Fibroblast of mammary gland (primary cell): ENCODE data around the gene TWF2.

Source experiments
- DNase-seq: peaks from one replicate; pipeline ENCODE4 v3.0.0-alpha.2; 2010; ENCODE audit warnings: low read depth
- H3K4me3 ChIP-seq: 2 replicates; pipeline ENCODE4 v1.5.1; 2011; ENCODE audit warnings: low read depth, mild to moderate bottlenecking, low read length, moderate library complexity; ENCODE audit not compliant: control insufficient read depth
- TF ChIP-seq, protein P1 (sequence below): conservative IDR thresholded peaks from 2 replicates; pipeline ENCODE4 v1.5.1; 2011; ENCODE audit warnings: low read depth, low read length, inconsistent platforms; ENCODE audit not compliant: control insufficient read depth, insufficient read depth

Gene TWF2

DNA sequence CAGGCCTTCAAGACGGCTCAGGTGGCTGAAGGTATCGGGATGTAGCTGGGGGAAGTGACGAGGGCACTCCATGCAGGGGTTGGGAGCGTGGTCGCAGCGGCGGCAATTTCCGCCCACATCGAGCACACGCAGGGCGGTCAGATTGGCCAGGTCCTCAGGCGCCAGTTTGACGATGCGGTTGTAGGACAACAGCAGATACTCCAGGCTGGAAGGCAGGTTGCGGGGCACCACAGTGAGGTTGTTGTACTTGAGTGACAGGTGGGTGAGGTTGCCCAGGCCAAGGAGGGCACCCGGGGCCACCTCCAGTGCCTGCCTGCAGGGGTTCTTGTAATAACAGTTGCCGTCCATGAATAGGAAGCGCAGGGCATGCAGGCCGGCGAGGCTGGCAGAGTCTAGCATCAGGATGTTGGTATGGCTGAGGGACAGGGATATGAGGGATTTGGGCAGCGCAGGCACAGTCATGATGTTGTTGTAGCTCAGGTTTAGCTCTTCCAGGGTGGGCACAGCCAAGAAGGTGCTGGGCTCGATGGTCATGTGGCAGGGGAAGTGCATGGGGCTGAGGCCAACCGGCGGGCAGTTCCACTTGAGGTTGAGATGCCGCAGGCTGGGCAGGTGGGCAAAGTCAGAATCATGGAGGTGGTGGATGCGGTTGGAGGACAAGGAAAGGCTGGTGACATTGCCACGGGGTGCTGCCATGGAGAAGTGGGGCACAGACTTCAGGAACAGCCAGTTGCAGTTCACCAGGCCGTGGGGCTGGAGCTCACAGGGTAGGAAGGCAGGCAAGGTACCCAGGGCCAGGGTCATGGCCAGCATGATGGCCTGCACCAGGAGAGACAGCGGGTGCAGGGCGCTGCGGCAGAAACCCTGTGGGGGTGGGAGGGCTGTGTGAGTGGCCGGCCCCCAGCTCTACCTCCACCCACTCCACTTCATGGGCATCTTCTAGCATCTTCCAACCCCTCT lies 15.2 kb downstream of the TWF2 start:
- no peak overlapping the region for H3K4me3 ChIP-seq
- TF ChIP-seq, protein P1, sequence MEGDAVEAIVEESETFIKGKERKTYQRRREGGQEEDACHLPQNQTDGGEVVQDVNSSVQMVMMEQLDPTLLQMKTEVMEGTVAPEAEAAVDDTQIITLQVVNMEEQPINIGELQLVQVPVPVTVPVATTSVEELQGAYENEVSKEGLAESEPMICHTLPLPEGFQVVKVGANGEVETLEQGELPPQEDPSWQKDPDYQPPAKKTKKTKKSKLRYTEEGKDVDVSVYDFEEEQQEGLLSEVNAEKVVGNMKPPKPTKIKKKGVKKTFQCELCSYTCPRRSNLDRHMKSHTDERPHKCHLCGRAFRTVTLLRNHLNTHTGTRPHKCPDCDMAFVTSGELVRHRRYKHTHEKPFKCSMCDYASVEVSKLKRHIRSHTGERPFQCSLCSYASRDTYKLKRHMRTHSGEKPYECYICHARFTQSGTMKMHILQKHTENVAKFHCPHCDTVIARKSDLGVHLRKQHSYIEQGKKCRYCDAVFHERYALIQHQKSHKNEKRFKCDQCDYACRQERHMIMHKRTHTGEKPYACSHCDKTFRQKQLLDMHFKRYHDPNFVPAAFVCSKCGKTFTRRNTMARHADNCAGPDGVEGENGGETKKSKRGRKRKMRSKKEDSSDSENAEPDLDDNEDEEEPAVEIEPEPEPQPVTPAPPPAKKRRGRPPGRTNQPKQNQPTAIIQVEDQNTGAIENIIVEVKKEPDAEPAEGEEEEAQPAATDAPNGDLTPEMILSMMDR, result no peak
- no peak for DNase-seq

DNA sequence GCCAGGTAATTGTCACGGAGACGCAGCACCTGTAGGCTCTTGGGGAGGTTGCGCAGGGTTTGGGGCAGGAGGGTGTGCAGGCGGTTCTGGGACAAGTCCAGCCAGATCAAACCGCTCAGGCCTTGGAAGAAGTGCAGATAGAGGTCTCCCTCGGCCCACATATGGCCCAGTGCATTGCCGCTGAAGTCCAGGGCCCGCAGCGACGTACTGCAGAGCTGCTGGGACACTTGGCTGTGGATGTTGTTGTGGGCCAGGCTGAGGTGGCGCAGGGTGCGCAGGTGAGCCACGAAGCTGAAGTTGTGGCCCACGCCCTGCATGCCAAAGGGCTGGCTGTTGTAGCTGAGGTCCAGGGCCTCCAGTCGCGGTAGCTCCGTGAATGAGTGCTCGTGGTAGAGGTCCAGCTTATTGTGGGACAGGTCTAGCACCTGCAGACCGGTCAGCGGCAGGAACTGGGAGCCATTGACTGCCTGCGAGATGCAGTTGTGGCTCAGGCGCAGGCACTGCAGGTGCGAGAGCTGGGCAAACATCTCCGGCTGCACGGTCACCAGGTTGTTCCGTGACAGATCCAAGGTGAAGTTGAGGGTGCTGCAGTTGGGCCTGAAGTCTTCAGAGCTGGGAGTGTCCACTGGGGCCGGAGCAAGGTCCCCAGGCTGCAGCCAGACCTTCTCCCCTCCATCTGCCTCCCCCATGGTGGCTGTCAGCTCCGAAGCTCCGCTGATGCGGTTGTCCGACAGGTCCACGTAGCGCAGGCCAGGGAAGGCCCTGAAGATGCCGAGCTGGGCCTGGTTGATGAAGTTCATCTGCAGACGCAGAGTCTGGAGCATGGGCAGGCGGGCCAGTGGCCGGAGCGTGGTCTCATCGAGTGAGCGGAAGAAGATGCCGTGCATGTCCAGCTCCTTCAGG lies 16.4 kb downstream of the TWF2 start:
- H3K4me3 ChIP-seq, result no peak overlapping the region
- TF ChIP-seq, protein P1, result no peak
- DNase-seq, result no peak

DNA sequence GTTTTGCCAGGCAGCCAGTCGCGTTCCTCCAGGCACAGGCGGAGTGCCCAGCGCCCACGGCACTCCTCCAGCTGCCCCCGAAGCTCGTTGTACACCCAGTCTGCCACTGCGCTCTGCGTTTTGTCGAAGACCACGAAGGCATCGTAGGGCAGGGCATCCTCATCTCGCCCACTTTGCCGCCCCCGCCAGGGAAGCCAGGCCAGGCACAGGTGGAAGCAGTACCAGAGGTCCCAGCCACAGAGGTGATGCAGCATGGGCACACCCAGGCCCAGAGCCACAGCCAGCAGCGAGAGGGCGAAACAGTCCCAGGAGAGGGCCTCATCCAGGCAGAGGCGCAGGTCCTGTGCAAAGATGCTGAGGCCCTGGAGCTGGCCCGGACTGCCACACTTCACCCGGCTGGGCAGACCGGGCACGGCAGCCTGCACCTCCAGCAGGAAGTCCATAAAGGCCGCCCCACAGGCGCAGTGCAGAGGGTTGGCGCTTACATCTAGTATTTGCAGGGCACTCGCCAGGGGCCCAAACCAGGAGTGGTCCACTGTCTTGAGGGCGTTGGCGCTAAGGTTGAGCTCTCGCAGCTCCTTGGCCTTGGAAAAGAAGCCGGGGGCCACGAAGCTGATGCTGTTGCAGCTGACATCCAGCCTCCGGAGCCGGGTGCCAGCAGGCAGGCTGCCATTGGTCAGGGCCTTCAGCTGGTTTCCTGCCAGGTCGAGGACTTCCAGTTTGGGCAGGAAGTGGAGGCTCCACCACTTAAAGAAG lies 17.2 kb downstream of the TWF2 start:
- no peak for DNase-seq
- H3K4me3 ChIP-seq, result no peak overlapping the region

DNA sequence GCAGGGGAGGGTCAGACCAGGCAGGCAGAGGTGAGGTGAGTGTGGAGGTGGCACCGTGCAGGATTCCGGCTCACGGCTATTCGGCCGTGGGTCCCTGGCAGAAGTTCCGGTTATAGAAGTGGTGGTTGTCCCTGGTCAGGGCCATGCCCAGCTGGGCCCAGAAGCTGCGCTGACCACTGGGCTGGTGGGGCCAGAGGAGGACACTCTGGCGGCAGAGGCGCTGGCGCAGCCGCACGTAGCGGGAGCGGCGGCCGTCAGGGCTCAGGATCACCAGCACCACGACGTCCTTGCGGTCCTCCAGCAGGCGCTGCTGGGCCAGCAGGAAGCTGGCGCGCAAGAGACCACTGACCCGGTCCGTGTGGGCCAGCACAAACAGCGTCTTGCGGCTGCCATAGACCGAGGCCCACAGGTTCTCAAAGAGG lies 17.8 kb downstream of the TWF2 start:
- TF ChIP-seq, protein P1, result no peak
- no peak for DNase-seq
- H3K4me3 ChIP-seq, result no peak overlapping the region

More for the DNA sequence above, 17.2 kb downstream of the TWF2 start:
- TF ChIP-seq, protein P1, result no peak

DNA sequence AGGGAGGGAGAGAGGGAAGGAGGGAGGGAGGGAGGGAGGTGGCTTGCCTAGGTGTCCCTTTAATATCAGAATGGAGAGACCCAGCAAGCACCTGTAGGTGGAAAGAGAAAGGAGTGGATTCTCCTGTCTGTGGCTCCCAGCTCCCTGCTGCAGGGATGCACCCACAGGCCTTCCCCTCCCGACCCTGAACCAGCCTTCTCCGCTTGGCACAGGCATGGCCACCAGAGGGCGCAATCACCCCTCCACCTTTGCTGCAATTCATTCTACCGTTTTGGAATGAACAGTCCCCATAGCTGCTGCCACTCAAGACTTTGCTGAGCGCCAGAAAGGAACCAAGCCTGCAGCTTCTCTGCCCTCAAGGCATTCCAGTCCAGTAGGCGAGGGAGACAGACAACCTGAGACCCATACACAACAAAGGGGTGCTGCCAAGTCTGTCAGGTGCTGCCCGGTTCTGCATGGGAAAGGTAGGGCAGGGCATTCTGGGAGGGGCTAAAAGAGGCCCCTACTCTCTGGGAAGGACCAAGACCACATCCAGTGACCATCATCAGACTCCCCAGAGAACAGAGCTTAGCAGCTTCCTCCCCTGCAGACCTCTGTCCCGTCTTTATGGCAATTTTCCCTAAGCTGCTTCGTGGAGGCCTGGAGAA lies 18.5 kb downstream of the TWF2 start:
- no peak overlapping the region for H3K4me3 ChIP-seq
- TF ChIP-seq, protein P1, result peak; percentile 96
- peak; percentile 68 for DNase-seq
